HCT116 (cell line): Measurements from ENCODE around the gene CRADD. TPM values are rescaled to one million over a fixed set of nuclear protein-coding genes. Genes with fewer than 3 reads are reported as not detected.

ENCODE experiments used
- ATAC-seq: fragments of 200-7000 bp; cut with Tn5 transposase; 2 replicates; pipeline ENCODE4 v1.9.1; 2020; ENCODE audit warnings: mild to moderate bottlenecking, moderate library complexity
- BruUV-seq: library from RNA; stranded (reverse); fragments of 400-500 nt; replicated peaks from 2 replicates; lab custom pipeline; 2021; lab: Mats Ljungman, UMichigan
- CTCF ChIA-PET: fragments of 300-600 bp; sonication (Branson Sonifier 250); formaldehyde crosslinking; loops from one replicate; lab custom pipeline; 2021; ENCODE audit warnings: antibody characterized with exemption; lab: Charles Lee
- POLR2A ChIA-PET: fragments of 300-600, 350-600 bp; sonication (Branson Sonifier 250); formaldehyde crosslinking; loops from one replicate; lab custom pipeline; 2021; ENCODE audit warnings: antibody characterized with exemption; lab: Charles Lee
- RAD21 ChIA-PET, 2 experiments: fragments of 300-600 bp; sonication (Branson Sonifier 250); formaldehyde crosslinking; loops; one replicate each; lab custom pipeline; 2023; ENCODE audit warnings: low total read pairs in 2 of 2; ENCODE audit not compliant: uncharacterized antibody in 2 of 2, unreplicated experiment in 2 of 2, low non-redundant PET in 1 of 2; lab: Charles Lee
- DNase-seq: peaks from one replicate; pipeline ENCODE4 v3.0.0-alpha.2; 2010; ENCODE audit warnings: low read depth, low spot score
- H2AFZ ChIP-seq: fragments of 200-600 bp; shearing (Covaris generic), sonication (generic); 2 replicates; pipeline ENCODE4 v1.6.1; 2017; ENCODE audit warnings: low read depth, mixed run types, mixed read lengths, antibody characterized with exemption, low read length; ENCODE audit not compliant: poor library complexity, severe bottlenecking
- H3K27ac ChIP-seq: 2 replicates; pipeline ENCODE4 v1.5.1; 2012; ENCODE audit warnings: low read depth, low read length
- H3K27me3 ChIP-seq: fragments of 200-600 bp; sonication (generic); 2 replicates; pipeline ENCODE4 v1.6.1; 2016; ENCODE audit warnings: mixed run types, low read length, mixed read lengths; ENCODE audit not compliant: insufficient read depth
- H3K36me3 ChIP-seq, 2 experiments: fragments of 200-500 bp in 1 of 2; fragments of 200-600 bp in 1 of 2; sonication (Bioruptor generic) in 1 of 2; sonication (generic) in 1 of 2; 2 replicates each; pipeline versions ENCODE4 v1.5.1 to v1.6.1; 2014 to 2016; ENCODE audit warnings: low read length in 2 of 2, inconsistent platforms in 1 of 2, mixed read lengths in 1 of 2, mixed run types in 1 of 2; ENCODE audit not compliant: insufficient read depth in 2 of 2, control insufficient read depth in 1 of 2
- H3K4me1 ChIP-seq, 2 experiments: fragments of 200-600 bp in 1 of 2; sonication (generic) in 1 of 2; 2 replicates each; pipeline versions ENCODE4 v1.5.1 to v1.6.1; 2012 to 2017; ENCODE audit warnings: low read length in 2 of 2, inconsistent platforms in 1 of 2, mild to moderate bottlenecking in 1 of 2, mixed read lengths in 1 of 2, mixed run types in 1 of 2, moderate library complexity in 1 of 2; ENCODE audit not compliant: insufficient read depth in 2 of 2, control insufficient read depth in 1 of 2
- H3K4me2 ChIP-seq: fragments of 200-600 bp; sonication (generic); 2 replicates; pipeline ENCODE4 v1.6.1; 2017; ENCODE audit warnings: mixed run types, low read length, mixed read lengths
- H3K4me3 ChIP-seq, 2 experiments: fragments of 200-600 bp in 1 of 2; sonication (generic) in 1 of 2; replicated peaks in 1 of 2; 2 replicates each; pipeline ENCODE4 v1.5.1; 2011 to 2016; ENCODE audit warnings: low read length in 2 of 2, control low read depth in 1 of 2, low read depth in 1 of 2, mild to moderate bottlenecking in 1 of 2, mixed read lengths in 1 of 2, mixed run types in 1 of 2
- H3K79me2 ChIP-seq: fragments of 200-600 bp; sonication (generic); 2 replicates; pipeline ENCODE4 v1.6.1; 2017; ENCODE audit warnings: mild to moderate bottlenecking, mixed run types, low read length, moderate library complexity, mixed read lengths; ENCODE audit not compliant: insufficient read depth
- H3K9ac ChIP-seq: fragments of 200-600 bp; sonication (generic); 2 replicates; pipeline ENCODE4 v1.6.1; 2016; ENCODE audit warnings: low read length, mixed read lengths
- H3K9me2 ChIP-seq: fragments of 200-600 bp; sonication (generic), shearing (Covaris generic); 2 replicates; pipeline ENCODE4 v1.6.1; 2017; ENCODE audit warnings: mixed run types, mild to moderate bottlenecking, moderate library complexity; ENCODE audit not compliant: insufficient read depth
- H3K9me3 ChIP-seq, 2 experiments: fragments of 200-500 bp in 1 of 2; fragments of 200-600 bp in 1 of 2; sonication (Bioruptor generic) in 1 of 2; sonication (generic) in 1 of 2; 2 replicates each; pipeline ENCODE4 v1.6.1; 2014 to 2017; ENCODE audit warnings: low read length in 2 of 2, mixed read lengths in 2 of 2, inconsistent platforms in 1 of 2, low read depth in 1 of 2, mild to moderate bottlenecking in 1 of 2, mixed run types in 1 of 2, moderate library complexity in 1 of 2; ENCODE audit not compliant: control insufficient read depth in 1 of 2, insufficient read depth in 1 of 2
- H4K20me1 ChIP-seq: fragments of 200-600 bp; sonication (generic), shearing (Covaris generic); 2 replicates; pipeline ENCODE4 v1.6.1; 2017; ENCODE audit warnings: mixed run types, mild to moderate bottlenecking, moderate library complexity; ENCODE audit not compliant: insufficient read depth
- CBX3 ChIP-seq: IDR thresholded peaks from 2 replicates; pipeline ENCODE4 v1.6.1; 2012; ENCODE audit warnings: low read depth
- CEBPB ChIP-seq: IDR thresholded peaks from 2 replicates; pipeline ENCODE4 v1.6.1; 2012; ENCODE audit warnings: low read depth
- EZH2phosphoT487 ChIP-seq: fragments of 200-600 bp; IDR thresholded peaks from 2 replicates; pipeline ENCODE4 v1.6.1; 2018; ENCODE audit warnings: antibody characterized with exemption, borderline replicate concordance
- FOSL1 ChIP-seq: IDR thresholded peaks from 2 replicates; pipeline ENCODE4 v1.6.1; 2012; ENCODE audit warnings: low read depth
- RAD21 ChIP-seq: IDR thresholded peaks from 2 replicates; pipeline ENCODE4 v1.6.1; 2012; ENCODE audit warnings: low read depth, mild to moderate bottlenecking
- SIN3A ChIP-seq: IDR thresholded peaks from 2 replicates; pipeline ENCODE4 v1.6.1; 2012; ENCODE audit warnings: low read depth
- SRF ChIP-seq: IDR thresholded peaks from 2 replicates; pipeline ENCODE4 v1.6.1; 2012; ENCODE audit warnings: low read depth
- YY1 ChIP-seq: IDR thresholded peaks from 2 replicates; pipeline ENCODE4 v1.6.1; 2011; ENCODE audit warnings: low read length, low read depth, moderate library complexity, mild to moderate bottlenecking; ENCODE audit not compliant: insufficient replicate concordance; ENCODE audit errors: extremely low read depth
- ZNF274 ChIP-seq: fragments of 200-500 bp; sonication (Bioruptor generic); IDR thresholded peaks from 2 replicates; pipeline ENCODE4 v1.6.1; 2014; ENCODE audit warnings: mild to moderate bottlenecking, low read depth, low read length, inconsistent platforms
- intact Hi-C: fragments of 100-400 bp; cut with micrococcal nuclease; formaldehyde crosslinking; loops from 2 replicates; pipeline ENCODE4 v1.10.0; 2022
- total RNA-seq: library from RNA; stranded (reverse); gene quantifications from one replicate; pipeline ENCODE4 v1.2.1, GENCODE V29; 2021; ENCODE audit not compliant: unreplicated experiment

The CRADD gene
- total RNA-seq, 1 experiment from 2014 or later = 12.2 TPM

- BruUV-seq = no TSS peak
- H4K20me1 ChIP-seq = no peaks in the 10 kb centered on the region
- ATAC-seq (no peak), DNase-seq (no peak)
- H3K79me2 ChIP-seq = no peaks in the 10 kb centered on the region
- POLR2A ChIA-PET = no interaction called here
- RAD21 ChIA-PET = no interaction called here
- H3K27me3 ChIP-seq = no peaks in the 10 kb centered on the region
- H3K4me3 ChIP-seq = no peak overlapping the region
- H3K9me3 ChIP-seq = no peaks in the 10 kb centered on the region
- CTCF ChIA-PET = no interaction called here
- H3K27ac ChIP-seq = no peak overlapping the region
- H2AFZ ChIP-seq = no peak overlapping the region
- TF ChIP-seq CBX3 = no peak
- no peak for TF ChIP-seq FOSL1
- no peak for TF ChIP-seq RAD21
- no peak for TF ChIP-seq SIN3A
- TF ChIP-seq YY1 = no peak
- TF ChIP-seq CEBPB = no peak
- H3K4me1 ChIP-seq = peaks cover 0 to 8% of the 10 kb centered on the region in 2 experiments; a peak in 2 of 4 replicates
- no peak overlapping the region for H3K9ac ChIP-seq
- H3K9me2 ChIP-seq = no peaks in the 10 kb centered on the region
- intact Hi-C loops = no loop called here
- no peak overlapping the region for H3K4me2 ChIP-seq
- no peaks in the 10 kb centered on the region for H3K36me3 ChIP-seq
Observed at GRCh38 chr12:93722179-93722578, 45.0 kb downstream of the CRADD start.

GRCh38 chr12:93722835-93723567 lies 45.8 kb downstream of the CRADD start:
- ChIA-PET POLR2A (no interaction called here), RAD21 (no interaction called here), CTCF (interaction anchor here (0.7 kb wide), 1 partner anchor 352 kb away, joined by 3 read pairs; no protein-coding TSS in a partner anchor)
- DNase-seq (no peak), ATAC-seq (no peak)
- H3K4me3 ChIP-seq = no peak overlapping the region
- intact Hi-C loops = no loop called here
- H3K9ac ChIP-seq = no peak overlapping the region
- TF ChIP-seq SRF (no peak), ZNF274 (no peak), FOSL1 (no peak), EZH2phosphoT487 (no peak), CBX3 (no peak)
- H3K9me2 ChIP-seq = no peaks in the 10 kb centered on the region
- no TSS peak for BruUV-seq
- H3K79me2 ChIP-seq = no peaks in the 10 kb centered on the region
- H3K27ac ChIP-seq = no peak overlapping the region
- H3K4me2 ChIP-seq = no peak overlapping the region
- H3K36me3 ChIP-seq = no peaks in the 10 kb centered on the region
- H4K20me1 ChIP-seq = no peaks in the 10 kb centered on the region
- no peak overlapping the region for H2AFZ ChIP-seq
- no peaks in the 10 kb centered on the region for H3K27me3 ChIP-seq
- no peaks in the 10 kb centered on the region for H3K9me3 ChIP-seq
- peaks cover 0 to 8% of the 10 kb centered on the region in 2 experiments; a peak in 2 of 4 replicates for H3K4me1 ChIP-seq
